Liver (tissue), 3 donors: ENCODE results near the gene LAMA1.

Source experiments
- ATF3 ChIP-seq: IDR thresholded peaks from 2 replicates; pipeline ENCODE4 v1.6.1; 2016; ENCODE audit warnings: antibody characterized with exemption
- FOXA1 ChIP-seq: IDR thresholded peaks from 2 replicates; pipeline ENCODE4 v1.6.1; 2016; ENCODE audit warnings: antibody characterized with exemption
- GABPA ChIP-seq, 2 donors: IDR thresholded peaks in 1 of 2; conservative IDR thresholded peaks in 1 of 2; 2 replicates each; pipeline ENCODE4 v1.6.1; 2016; ENCODE audit warnings: antibody characterized with exemption in 2 of 2, mild to moderate bottlenecking in 1 of 2, moderate library complexity in 1 of 2
- HNF4G ChIP-seq: IDR thresholded peaks from 2 replicates; pipeline ENCODE4 v1.6.1; 2016; ENCODE audit warnings: antibody characterized with exemption
- RAD21 ChIP-seq, 2 donors: IDR thresholded peaks; 2 replicates each; pipeline ENCODE4 v1.6.1; 2016; ENCODE audit warnings: antibody characterized with exemption in 2 of 2, mild to moderate bottlenecking in 2 of 2
- SP1 ChIP-seq: IDR thresholded peaks from 2 replicates; pipeline ENCODE4 v1.6.1; 2018; ENCODE audit warnings: antibody characterized with exemption, mild to moderate bottlenecking
- TAF1 ChIP-seq: conservative IDR thresholded peaks from 2 replicates; pipeline ENCODE4 v1.6.1; 2016; ENCODE audit warnings: antibody characterized with exemption, mild to moderate bottlenecking
- YY1 ChIP-seq: IDR thresholded peaks from 2 replicates; pipeline ENCODE4 v1.6.1; 2016; ENCODE audit warnings: antibody characterized with exemption, mild to moderate bottlenecking
- TF ChIP-seq, protein P1 (sequence below): fragments of 150-350 bp; IDR thresholded peaks from 2 replicates; pipeline ENCODE4 v1.5.1; 2017; ENCODE audit warnings: improper control_type of control experiment, low read depth, low read length; ENCODE audit not compliant: missing input control
- TF ChIP-seq, protein P2 (sequence below): IDR thresholded peaks from 2 replicates; pipeline ENCODE4 v1.6.1; 2016; ENCODE audit warnings: antibody characterized with exemption
- TF ChIP-seq, protein P3 (sequence below): IDR thresholded peaks from 2 replicates; pipeline ENCODE4 v1.6.1; 2016; ENCODE audit warnings: antibody characterized with exemption, mild to moderate bottlenecking
- TF ChIP-seq, protein P4 (sequence below): IDR thresholded peaks from 2 replicates; pipeline ENCODE4 v1.6.1; 2016; ENCODE audit warnings: antibody characterized with exemption
- donor health status: healthy.
- donor health status: healthy.

DNA sequence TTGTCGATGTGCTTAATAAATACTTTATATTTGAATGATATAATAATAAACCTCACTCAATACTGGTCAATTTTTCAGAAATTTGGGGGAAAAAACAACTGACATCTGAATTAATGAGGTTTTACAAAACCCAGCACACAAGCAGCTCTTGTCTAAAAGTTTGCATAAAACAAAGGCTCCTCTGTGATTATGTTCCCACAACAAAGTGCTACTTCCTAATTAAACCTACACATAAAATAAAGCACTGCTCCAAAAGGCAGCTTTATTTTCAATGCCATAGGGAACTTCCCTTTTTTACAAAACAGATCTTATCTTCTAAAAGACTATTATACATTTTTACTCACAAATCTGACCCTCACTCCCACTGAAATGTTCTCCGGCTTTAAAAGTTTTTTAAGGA is 47.1 kb downstream of the LAMA1 start:
- TF ChIP-seq, protein P1, sequence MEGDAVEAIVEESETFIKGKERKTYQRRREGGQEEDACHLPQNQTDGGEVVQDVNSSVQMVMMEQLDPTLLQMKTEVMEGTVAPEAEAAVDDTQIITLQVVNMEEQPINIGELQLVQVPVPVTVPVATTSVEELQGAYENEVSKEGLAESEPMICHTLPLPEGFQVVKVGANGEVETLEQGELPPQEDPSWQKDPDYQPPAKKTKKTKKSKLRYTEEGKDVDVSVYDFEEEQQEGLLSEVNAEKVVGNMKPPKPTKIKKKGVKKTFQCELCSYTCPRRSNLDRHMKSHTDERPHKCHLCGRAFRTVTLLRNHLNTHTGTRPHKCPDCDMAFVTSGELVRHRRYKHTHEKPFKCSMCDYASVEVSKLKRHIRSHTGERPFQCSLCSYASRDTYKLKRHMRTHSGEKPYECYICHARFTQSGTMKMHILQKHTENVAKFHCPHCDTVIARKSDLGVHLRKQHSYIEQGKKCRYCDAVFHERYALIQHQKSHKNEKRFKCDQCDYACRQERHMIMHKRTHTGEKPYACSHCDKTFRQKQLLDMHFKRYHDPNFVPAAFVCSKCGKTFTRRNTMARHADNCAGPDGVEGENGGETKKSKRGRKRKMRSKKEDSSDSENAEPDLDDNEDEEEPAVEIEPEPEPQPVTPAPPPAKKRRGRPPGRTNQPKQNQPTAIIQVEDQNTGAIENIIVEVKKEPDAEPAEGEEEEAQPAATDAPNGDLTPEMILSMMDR, result no peak
- TF ChIP-seq TAF1, result no peak
- TF ChIP-seq, protein P2, sequence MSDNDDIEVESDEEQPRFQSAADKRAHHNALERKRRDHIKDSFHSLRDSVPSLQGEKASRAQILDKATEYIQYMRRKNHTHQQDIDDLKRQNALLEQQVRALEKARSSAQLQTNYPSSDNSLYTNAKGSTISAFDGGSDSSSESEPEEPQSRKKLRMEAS, result no peak
- TF ChIP-seq, protein P3, sequence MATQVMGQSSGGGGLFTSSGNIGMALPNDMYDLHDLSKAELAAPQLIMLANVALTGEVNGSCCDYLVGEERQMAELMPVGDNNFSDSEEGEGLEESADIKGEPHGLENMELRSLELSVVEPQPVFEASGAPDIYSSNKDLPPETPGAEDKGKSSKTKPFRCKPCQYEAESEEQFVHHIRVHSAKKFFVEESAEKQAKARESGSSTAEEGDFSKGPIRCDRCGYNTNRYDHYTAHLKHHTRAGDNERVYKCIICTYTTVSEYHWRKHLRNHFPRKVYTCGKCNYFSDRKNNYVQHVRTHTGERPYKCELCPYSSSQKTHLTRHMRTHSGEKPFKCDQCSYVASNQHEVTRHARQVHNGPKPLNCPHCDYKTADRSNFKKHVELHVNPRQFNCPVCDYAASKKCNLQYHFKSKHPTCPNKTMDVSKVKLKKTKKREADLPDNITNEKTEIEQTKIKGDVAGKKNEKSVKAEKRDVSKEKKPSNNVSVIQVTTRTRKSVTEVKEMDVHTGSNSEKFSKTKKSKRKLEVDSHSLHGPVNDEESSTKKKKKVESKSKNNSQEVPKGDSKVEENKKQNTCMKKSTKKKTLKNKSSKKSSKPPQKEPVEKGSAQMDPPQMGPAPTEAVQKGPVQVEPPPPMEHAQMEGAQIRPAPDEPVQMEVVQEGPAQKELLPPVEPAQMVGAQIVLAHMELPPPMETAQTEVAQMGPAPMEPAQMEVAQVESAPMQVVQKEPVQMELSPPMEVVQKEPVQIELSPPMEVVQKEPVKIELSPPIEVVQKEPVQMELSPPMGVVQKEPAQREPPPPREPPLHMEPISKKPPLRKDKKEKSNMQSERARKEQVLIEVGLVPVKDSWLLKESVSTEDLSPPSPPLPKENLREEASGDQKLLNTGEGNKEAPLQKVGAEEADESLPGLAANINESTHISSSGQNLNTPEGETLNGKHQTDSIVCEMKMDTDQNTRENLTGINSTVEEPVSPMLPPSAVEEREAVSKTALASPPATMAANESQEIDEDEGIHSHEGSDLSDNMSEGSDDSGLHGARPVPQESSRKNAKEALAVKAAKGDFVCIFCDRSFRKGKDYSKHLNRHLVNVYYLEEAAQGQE, result no peak
- no peak for TF ChIP-seq FOXA1
- TF ChIP-seq SP1, result no peak
- no peak for TF ChIP-seq YY1
- TF ChIP-seq, protein P4, sequence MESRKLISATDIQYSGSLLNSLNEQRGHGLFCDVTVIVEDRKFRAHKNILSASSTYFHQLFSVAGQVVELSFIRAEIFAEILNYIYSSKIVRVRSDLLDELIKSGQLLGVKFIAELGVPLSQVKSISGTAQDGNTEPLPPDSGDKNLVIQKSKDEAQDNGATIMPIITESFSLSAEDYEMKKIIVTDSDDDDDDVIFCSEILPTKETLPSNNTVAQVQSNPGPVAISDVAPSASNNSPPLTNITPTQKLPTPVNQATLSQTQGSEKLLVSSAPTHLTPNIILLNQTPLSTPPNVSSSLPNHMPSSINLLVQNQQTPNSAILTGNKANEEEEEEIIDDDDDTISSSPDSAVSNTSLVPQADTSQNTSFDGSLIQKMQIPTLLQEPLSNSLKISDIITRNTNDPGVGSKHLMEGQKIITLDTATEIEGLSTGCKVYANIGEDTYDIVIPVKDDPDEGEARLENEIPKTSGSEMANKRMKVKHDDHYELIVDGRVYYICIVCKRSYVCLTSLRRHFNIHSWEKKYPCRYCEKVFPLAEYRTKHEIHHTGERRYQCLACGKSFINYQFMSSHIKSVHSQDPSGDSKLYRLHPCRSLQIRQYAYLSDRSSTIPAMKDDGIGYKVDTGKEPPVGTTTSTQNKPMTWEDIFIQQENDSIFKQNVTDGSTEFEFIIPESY, result no peak
- no peak for TF ChIP-seq RAD21 (IDR thresholded peaks at IDR 0.05)
- TF ChIP-seq ATF3, result no peak
- no peak for TF ChIP-seq GABPA (IDR thresholded peaks at IDR 0.05 in 1 of 2, conservative IDR thresholded peaks at IDR 0.05 in 1 of 2)
- TF ChIP-seq HNF4G, result no peak
